ENCODE data around the gene CDC23. TPM values are rescaled to one million over a fixed set of nuclear protein-coding genes. Genes with fewer than 3 reads are reported as not detected.
"Not testable (repeated sequence)": the region's sequence is repeated elsewhere in the genome, so short reads cannot be mapped to it uniquely, and the experiment has no call there.

The CDC23 gene
- total RNA-seq, result 10 to 100 TPM; 17.5 to 31.0 (median 22.5) TPM

- intact Hi-C loops (cut with DNase I), result loop anchor here (10.0 kb wide), 1 partner anchor 121 kb away; the partner anchor contains the start of genes CDC25C and FAM53C
- 1% methylated on average over 29 to 32 of the region's 32 CpGs for WGBS, 2 donors
These were observed at the start of gene CDC23 for GRCh38 chr5:138213161-138214029. CDC23 (minus strand) TSS chr5:138213323; CDS start chr5:138213312, 11 bp downstream.

GRCh38 chr5:138258704-138259292 is 45.7 kb upstream of the CDC23 start:
- Histone ChIP-seq H3K9me3 (no peaks in the 10 kb centered on the region), H3K4me1 (no peaks in the 10 kb centered on the region), H3K27ac (no peak overlapping the region), H3K27me3 (no peaks in the 10 kb centered on the region), H3K36me3 (no peaks in the 10 kb centered on the region), H3K4me3 (replicated peaks in 1 of 3) (no peak overlapping the region)
- intact Hi-C loops (cut with DNase I), result no loop called here
- 75 to 79% methylated on average over 4 of the region's 4 CpGs for WGBS, 2 donors
- DNase-seq, result no peak
- TF ChIP-seq CTCF (IDR thresholded peaks at IDR 0.05), result no peak
- TF ChIP-seq POLR2A (IDR thresholded peaks at IDR 0.05), result no peak

More at GRCh38 chr5:138213161-138214029, at the start of gene CDC23:
- H3K4me3 ChIP-seq (replicated peaks in 1 of 3), result peak within 1 kb of the TSS; percentile 76 to 92 (median 84)
- peak; percentile 93 to 94 for DNase-seq
- peak within 1 kb of the TSS; percentile 4 to 65 (median 55) for H3K27ac ChIP-seq
- peaks cover 0 to 6% of the 10 kb centered on the region in 2 donors for H3K4me1 ChIP-seq
- H3K9me3 ChIP-seq, result no peaks in the 10 kb centered on the region
- H3K36me3 ChIP-seq, result no peaks in the 10 kb centered on the region
- no peaks in the 10 kb centered on the region for H3K27me3 ChIP-seq
- peak in 1 of 2 donors; percentile 70 for TF ChIP-seq POLR2A (IDR thresholded peaks at IDR 0.05)
- no peak for TF ChIP-seq CTCF (IDR thresholded peaks at IDR 0.05)

- Histone ChIP-seq H3K36me3 (no peaks in the 10 kb centered on the region), H3K9me3 (no peaks in the 10 kb centered on the region), H3K27ac (no peak overlapping the region), H3K4me1 (no peaks in the 10 kb centered on the region), H3K27me3 (no peaks in the 10 kb centered on the region), H3K4me3 (replicated peaks in 1 of 3) (no peak overlapping the region)
- DNase-seq, result no peak
- intact Hi-C loops (cut with DNase I), result no loop called here
- TF ChIP-seq CTCF (IDR thresholded peaks at IDR 0.05) (no peak), POLR2A (IDR thresholded peaks at IDR 0.05) (no peak)
- 61 to 68% methylated on average over 7 to 29 of the region's 29 CpGs for WGBS, 2 donors
These were observed 44.5 kb upstream of the CDC23 start for GRCh38 chr5:138257583-138257982.

- no peak for TF ChIP-seq CTCF (IDR thresholded peaks at IDR 0.05)
- TF ChIP-seq POLR2A (IDR thresholded peaks at IDR 0.05), result no peak
- no peak overlapping the region for H3K27ac ChIP-seq
- 88 to 94% methylated on average over 3 of the region's 3 CpGs for WGBS, 2 donors
- intact Hi-C loops (cut with DNase I), result no loop called here
- no peak overlapping the region for H3K4me3 ChIP-seq (replicated peaks in 1 of 3)
- no peak for DNase-seq
- no peaks in the 10 kb centered on the region for H3K27me3 ChIP-seq
- H3K9me3 ChIP-seq, result no peaks in the 10 kb centered on the region
- no peaks in the 10 kb centered on the region for H3K36me3 ChIP-seq
- H3K4me1 ChIP-seq, result no peaks in the 10 kb centered on the region
These were observed 39.8 kb upstream of the CDC23 start for GRCh38 chr5:138252944-138253343.

GRCh38 chr5:138247800-138248199 is 34.7 kb upstream of the CDC23 start:
- H3K4me3 ChIP-seq (replicated peaks in 1 of 3); DNase-seq; H3K27ac ChIP-seq; intact Hi-C loops (cut with DNase I); H3K27me3 ChIP-seq; H3K4me1 ChIP-seq; H3K36me3 ChIP-seq; H3K9me3 ChIP-seq: not testable (repeated sequence)
- 84 to 94% methylated on average over 2 of the region's 2 CpGs for WGBS, 2 donors
